ENCODE data around the gene PPP6R3.
"Not testable (repeated sequence)": the region's sequence is repeated elsewhere in the genome, so short reads cannot be mapped to it uniquely, and the experiment has no call there.

Gene PPP6R3

GRCh38 chr11:68436162-68436888, 24.2 kb upstream of the PPP6R3 start:
- no peak for DNase-seq

GRCh38 chr11:68436985-68437926, 23.3 kb upstream of the PPP6R3 start:
- DNase-seq: no peak

- no peak for DNase-seq
These were observed 22.5 kb upstream of the PPP6R3 start for GRCh38 chr11:68437927-68438657.

- DNase-seq: no peak
These were observed 21.8 kb upstream of the PPP6R3 start for GRCh38 chr11:68438658-68439259.

GRCh38 chr11:68439355-68440065, 21.0 kb upstream of the PPP6R3 start:
- DNase-seq: no peak

- DNase-seq: no peak
These were observed 20.3 kb upstream of the PPP6R3 start for GRCh38 chr11:68440224-68440623.

GRCh38 chr11:68441466-68442230, 18.9 kb upstream of the PPP6R3 start:
- DNase-seq: no peak

- DNase-seq: no peak
These were observed 18.1 kb upstream of the PPP6R3 start for GRCh38 chr11:68442433-68442832.

GRCh38 chr11:68444566-68444965, 16.0 kb upstream of the PPP6R3 start:
- no peak for DNase-seq

GRCh38 chr11:68445531-68446035, 15.0 kb upstream of the PPP6R3 start:
- DNase-seq: no peak

- no peak for DNase-seq
These were observed 14.4 kb upstream of the PPP6R3 start for GRCh38 chr11:68446046-68446725.

- peak; percentile 87 for DNase-seq
These were observed 13.3 kb upstream of the PPP6R3 start for GRCh38 chr11:68447015-68447801.

GRCh38 chr11:68447914-68448313, 12.6 kb upstream of the PPP6R3 start:
- DNase-seq: not testable (repeated sequence)

- no peak for DNase-seq
These were observed 11.9 kb upstream of the PPP6R3 start for GRCh38 chr11:68448604-68449011.

GRCh38 chr11:68449951-68450350, 10.6 kb upstream of the PPP6R3 start:
- DNase-seq: no peak

GRCh38 chr11:68450711-68451110, 9.8 kb upstream of the PPP6R3 start:
- no peak for DNase-seq

GRCh38 chr11:68454767-68455166, 5.8 kb upstream of the PPP6R3 start:
- no peak for DNase-seq

- no peak for DNase-seq
These were observed 5.1 kb upstream of the PPP6R3 start for GRCh38 chr11:68455485-68455884.

- no peak for DNase-seq
These were observed 3.2 kb upstream of the PPP6R3 start for GRCh38 chr11:68457216-68457897.
